HepG2 (cell line): ENCODE results near the gene NXT1. TPM values are rescaled to one million over a fixed set of nuclear protein-coding genes. Genes with fewer than 3 reads are reported as not detected.

Experiments used
- ATAC-seq: fragments of 200-7000 bp; cut with Tn5 transposase; 3 replicates; pipeline ENCODE4 v1.9.1; 2020; ENCODE audit warnings: mild to moderate bottlenecking, moderate library complexity
- BruUV-seq: library from RNA; stranded (reverse); fragments of 400-500 nt; replicated peaks from 2 replicates; lab custom pipeline; 2021; lab: Mats Ljungman, UMichigan
- CTCF ChIA-PET: fragments of 300-600 bp; formaldehyde crosslinking; extraction: SDS; loops from one replicate; lab custom pipeline; 2021; ENCODE audit warnings: low total read pairs, inconsistent platforms, low intra/inter-chr PET ratio; lab: Yijun Ruan, JAX
- POLR2A ChIA-PET: fragments of 350-600 bp; sonication (Branson Sonifier 250); formaldehyde crosslinking; loops from one replicate; lab custom pipeline; 2020; ENCODE audit warnings: antibody characterized with exemption, inconsistent platforms; lab: Yijun Ruan, JAX
- DNase-seq: peaks from one replicate; pipeline ENCODE4 v3.0.0-alpha.2; 2015; ENCODE audit warnings: low spot score
- FAIRE-seq: peaks from 3 replicates; lab custom pipeline; 2011; peaks lifted over from hg19 to GRCh38; lab: Jason Lieb, UNC
- H2AFZ ChIP-seq: one replicate; pipeline ENCODE4 v1.6.1; 2011; ENCODE audit warnings: low read length, inconsistent platforms
- H3K27ac ChIP-seq: fragments of 300-600 bp; 3 replicates; pipeline ENCODE4 v1.8.0; 2011; ENCODE audit warnings: mixed run types, mild to moderate bottlenecking, mixed read lengths, low read length, inconsistent platforms; ENCODE audit not compliant: insufficient read depth; ENCODE audit errors: extremely low read length
- H3K27me3 ChIP-seq, 2 experiments: fragments of 200-600 bp in 1 of 2; 2 replicates in 1 of 2; 3 replicates in 1 of 2; pipeline versions ENCODE4 v1.6.0 to v1.8.0; 2011; ENCODE audit warnings: low read length in 2 of 2, mild to moderate bottlenecking in 2 of 2, moderate library complexity in 2 of 2, inconsistent platforms in 1 of 2; ENCODE audit not compliant: insufficient read depth in 2 of 2, control insufficient read depth in 1 of 2
- H3K36me3 ChIP-seq, 2 experiments: fragments of 200-600 bp in 1 of 2; replicated peaks in 1 of 2; 2 replicates in 1 of 2; 3 replicates in 1 of 2; pipeline versions ENCODE4 v1.5.1 to v1.8.0; 2011; ENCODE audit warnings: low read length in 2 of 2, inconsistent platforms in 1 of 2; ENCODE audit not compliant: insufficient read depth in 2 of 2, control insufficient read depth in 1 of 2
- H3K4me1 ChIP-seq: 2 replicates; pipeline ENCODE4 v1.5.1; 2012; ENCODE audit warnings: low read length, inconsistent platforms; ENCODE audit not compliant: insufficient read depth
- H3K4me2 ChIP-seq: 2 replicates; pipeline ENCODE4 v1.6.0; 2011; ENCODE audit warnings: low read depth, low read length, inconsistent platforms
- H3K4me3 ChIP-seq, 3 experiments: fragments of 200-600 bp in 1 of 3; sonication (generic), shearing (Covaris generic) in 1 of 3; replicated peaks in 1 of 3; 2 replicates each; pipeline ENCODE4 v1.5.1; 2011 to 2016; ENCODE audit warnings: low read length in 3 of 3, inconsistent platforms in 2 of 3, low read depth in 2 of 3, mild to moderate bottlenecking in 2 of 3, control low read depth in 1 of 3, mixed read lengths in 1 of 3; ENCODE audit not compliant: insufficient read depth in 1 of 3
- H3K79me2 ChIP-seq: one replicate; pipeline ENCODE4 v1.6.1; 2011; ENCODE audit warnings: low read length, inconsistent platforms; ENCODE audit not compliant: insufficient read depth
- H3K9ac ChIP-seq: 2 replicates; pipeline ENCODE4 v1.6.0; 2011; ENCODE audit warnings: mild to moderate bottlenecking, low read depth, low read length, inconsistent platforms; ENCODE audit not compliant: insufficient read depth
- H3K9me3 ChIP-seq: 2 replicates; pipeline ENCODE4 v1.5.1; 2012; ENCODE audit warnings: mild to moderate bottlenecking, low read length
- H4K20me1 ChIP-seq: 2 replicates; pipeline ENCODE4 v1.6.0; 2011; ENCODE audit warnings: inconsistent platforms, mild to moderate bottlenecking, low read length, moderate library complexity; ENCODE audit not compliant: insufficient read depth
- HDAC6 ChIP-seq: fragments of 200-600 bp; sonication (generic); IDR thresholded peaks from 2 replicates; pipeline ENCODE4 v1.7.0; 2017; ENCODE audit warnings: mild to moderate bottlenecking, antibody characterized with exemption, low read length, low read depth
- IRF1 ChIP-seq: sonication (generic); formaldehyde crosslinking; IDR thresholded peaks from 2 replicates; pipeline ENCODE4 v1.4.0; 2020; ENCODE audit warnings: low read depth, mild to moderate bottlenecking, missing genetic modification reagents
- MYPOP ChIP-seq: sonication (generic); formaldehyde crosslinking; IDR thresholded peaks from 2 replicates; pipeline ENCODE4 v1.8.1; 2023; ENCODE audit warnings: mild to moderate bottlenecking, moderate library complexity, missing genetic modification reagents
- NR2F6 ChIP-seq, 2 experiments: IDR thresholded peaks; 2 replicates each; pipeline ENCODE4 v1.6.1; 2016; ENCODE audit warnings: antibody characterized with exemption in 1 of 2, mild to moderate bottlenecking in 1 of 2
- POLR2A ChIP-seq, 2 experiments: IDR thresholded peaks; 2 replicates each; pipeline ENCODE4 v1.6.1; 2011; ENCODE audit warnings: low read depth in 2 of 2, low read length in 2 of 2, mild to moderate bottlenecking in 1 of 2, moderate library complexity in 1 of 2; ENCODE audit not compliant: insufficient read depth in 1 of 2
- POLR2AphosphoS5 ChIP-seq: IDR thresholded peaks from 2 replicates; pipeline ENCODE4 v1.6.1; 2012; ENCODE audit warnings: low read depth, low read length
- RBM22 ChIP-seq: fragments of 200-400 bp; formaldehyde crosslinking; optimal IDR thresholded peaks from 2 replicates; pipeline ENCODE3; 2017; ENCODE audit warnings: mild to moderate bottlenecking, low read length, moderate library complexity
- ZKSCAN1 ChIP-seq: fragments of 150-350 bp; IDR thresholded peaks from 2 replicates; pipeline ENCODE4 v1.6.1; 2014; ENCODE audit warnings: low read length
- ZNF24 ChIP-seq: fragments of 450-650 bp; IDR thresholded peaks from 2 replicates; pipeline ENCODE4 v1.6.1; 2017; ENCODE audit warnings: antibody characterized with exemption, mild to moderate bottlenecking
- ZNF292 ChIP-seq: sonication (generic); formaldehyde crosslinking; IDR thresholded peaks from 2 replicates; pipeline ENCODE4 v1.8.1; 2022; ENCODE audit warnings: mild to moderate bottlenecking, low read depth, missing genetic modification reagents, borderline replicate concordance
- ZNF615 ChIP-seq: sonication (generic); formaldehyde crosslinking; IDR thresholded peaks from 2 replicates; pipeline ENCODE4 v1.5.0; 2020; ENCODE audit warnings: mild to moderate bottlenecking, missing genetic modification reagents, borderline replicate concordance
- ZNF672 ChIP-seq: sonication (generic); formaldehyde crosslinking; IDR thresholded peaks from 2 replicates; pipeline ENCODE4 v1.8.1; 2022; ENCODE audit warnings: missing genetic modification reagents
- ZNF780A ChIP-seq: sonication (generic); formaldehyde crosslinking; IDR thresholded peaks from 2 replicates; pipeline ENCODE4 v1.8.0; 2022; ENCODE audit warnings: mild to moderate bottlenecking, missing genetic modification reagents, moderate library complexity
- ZNF782 ChIP-seq: sonication (generic); formaldehyde crosslinking; IDR thresholded peaks from 2 replicates; pipeline ENCODE4 v1.4.0; 2020; ENCODE audit warnings: missing genetic modification reagents, mild to moderate bottlenecking, borderline replicate concordance
- WGBS: methylation state at CpG from one replicate; pipeline ENCODE4 v1.1.6; 2017; ENCODE audit warnings: low lambda C conversion rate; 5-methylcytosine and 5-hydroxymethylcytosine counted together
- in situ Hi-C: cut with HindIII; loops from 2 replicates; pipeline ENCODE4 v1.10.0; 2017; ENCODE audit warnings: low pct_unique_long_range_greater_than_20kb; ENCODE audit not compliant: extremely low pct_ligation_motif_present
- intact Hi-C: fragments of 100-400 bp; cut with micrococcal nuclease; formaldehyde crosslinking; loops from one replicate; pipeline ENCODE4 v1.10.0; 2022; ENCODE audit not compliant: unreplicated experiment
- polyA plus RNA-seq, 8 experiments: library from polyadenylated mRNA; depleted of rRNA in 3 of 8; stranded (reverse) in 7 of 8; unstranded in 1 of 8; fragments of >200 nt; fragmentation: Illumina TruSeq in 4 of 8; extraction: Trizol in 4 of 8; gene quantifications; 2 replicates each; pipeline versions ENCODE4 v1.2.1 to v1.2.3, GENCODE V29; 2011 to 2016; ENCODE audit warnings: low read depth in 4 of 8, missing spikeins in 1 of 8, mixed read lengths in 1 of 8; ENCODE audit not compliant: insufficient read depth in 1 of 8
- total RNA-seq, 5 experiments: library from RNA; depleted of rRNA; stranded (reverse); fragments of >200 nt; fragmentation: Illumina TruSeq; extraction: Trizol; gene quantifications; 2 replicates each; pipeline ENCODE4 v1.2.3, GENCODE V29; 2016; ENCODE audit warnings: low read depth in 1 of 5

The NXT1 gene
- total and polyA plus RNA-seq, 2 of the 13 experiments (the other 11 are each of a cell fraction or from before 2014, with no cell fraction given): 35.6 to 65.9 TPM

- no TSS peak for BruUV-seq
- Histone ChIP-seq H3K9me3 (no peaks in the 10 kb centered on the region), H3K4me3 (no peak overlapping the region), H2AFZ (no peak overlapping the region), H4K20me1 (0 out of 2 replicates have a peak, but pooled peaks cover 4% of the 10 kb centered on the region), H3K9ac (no peak overlapping the region), H3K4me1 (peaks cover 34% of the 10 kb centered on the region), H3K27me3 (no peaks in the 10 kb centered on the region), H3K36me3 (peaks cover 34 to 74% of the 10 kb centered on the region in 2 experiments), H3K27ac (no peak overlapping the region), H3K4me2 (no peak overlapping the region), H3K79me2 (peaks cover 29% of the 10 kb centered on the region)
- ChIA-PET POLR2A (interaction anchor here (1.1 to 1.4 kb wide), 2 partner anchors 12 to 20 kb away, joined by 3 to 4 read pairs; partner anchors contain the start of gene NXT1), CTCF (no interaction called here)
- 97% methylated on average over 5 of the region's 5 CpGs for WGBS
- in situ Hi-C loops: no loop called here
- ATAC-seq (peak; percentile 14; the same call in 1 of the 3 replicates), FAIRE-seq (no peak), DNase-seq (no peak)
- intact Hi-C loops: no loop called here
- TF ChIP-seq RBM22 (peak; percentile 81), ZNF292 (no peak), HDAC6 (no peak), ZNF780A (CRISPR knock-in tag) (0 out of 2 replicates have a peak, but pooled peaks have one; percentile 50), ZNF672 (CRISPR knock-in tag) (0 out of 2 replicates have a peak, but pooled peaks have one; percentile 40), POLR2AphosphoS5 (0 out of 2 replicates have a peak, but pooled peaks have one; percentile 24), POLR2A (IDR thresholded peaks at IDR 0.05; ENCODE audit: insufficient read depth in 1 of 2, low read depth in 2 of 2, low read length in 2 of 2) (peak in 1 of 2 experiments; percentile 19; a peak in 1 of 4 replicates)
Observed at GRCh38 chr20:23370274-23370673, 19.7 kb downstream of the NXT1 start.

- TF ChIP-seq NR2F6 (IDR thresholded peaks at IDR 0.05) (no peak), NR2F6 (CRISPR knock-in tag; IDR thresholded peaks at IDR 0.05) (no peak), IRF1 (CRISPR knock-in tag) (no peak), ZNF782 (CRISPR knock-in tag) (no peak), ZKSCAN1 (no peak), MYPOP (no peak), ZNF615 (no peak), ZNF24 (no peak)
- BruUV-seq: no TSS peak
- Histone ChIP-seq H3K27me3 (no peaks in the 10 kb centered on the region), H3K9me3 (no peaks in the 10 kb centered on the region), H3K9ac (no peak overlapping the region), H3K36me3 (peaks cover 32 to 74% of the 10 kb centered on the region in 2 experiments), H3K4me1 (peaks cover 29% of the 10 kb centered on the region), H2AFZ (no peak overlapping the region), H3K4me3 (no peak overlapping the region), H3K4me2 (no peak overlapping the region), H4K20me1 (0 out of 2 replicates have a peak, but pooled peaks cover 4% of the 10 kb centered on the region), H3K27ac (no peak overlapping the region), H3K79me2 (peaks cover 23% of the 10 kb centered on the region)
- WGBS: over 99% methylated on average over 3 of the region's 3 CpGs
- no peak for ATAC-seq
- DNase-seq: no peak
- ChIA-PET POLR2A (interaction anchor here (1.1 kb wide), 1 partner anchor 13 kb away, joined by 4 read pairs; no protein-coding TSS in a partner anchor), CTCF (no interaction called here)
- in situ Hi-C loops (no loop called here), intact Hi-C loops (no loop called here)
- FAIRE-seq: no peak
Observed at GRCh38 chr20:23370873-23371272, 20.3 kb downstream of the NXT1 start.
